C4-2B (cell line): ENCODE measurements around the gene RIMBP2.

Experiments used
- CTCF ChIP-seq: fragments of 450-650 bp; conservative IDR thresholded peaks from 2 replicates; pipeline ENCODE4 v1.5.1; 2017; ENCODE audit warnings: mild to moderate bottlenecking
- ZFX ChIP-seq: fragments of 450-650 bp; IDR thresholded peaks from 2 replicates; pipeline ENCODE4 v1.6.1; 2017

- TF ChIP-seq CTCF, result no peak
- TF ChIP-seq ZFX, result no peak
Measured at GRCh38 chr12:130614530-130614905, 101.6 kb downstream of the RIMBP2 start.
